Choroid plexus epithelial cell (primary cell): ENCODE data around the gene IGFBP3.

Source experiments
- DNase-seq: peaks from one replicate; pipeline ENCODE4 v3.0.0-alpha.2; 2010; ENCODE audit warnings: low read depth
- H3K4me3 ChIP-seq: 2 replicates; pipeline ENCODE4 v1.5.1; 2011; ENCODE audit warnings: low read depth, mild to moderate bottlenecking, control low read depth, low read length, moderate library complexity
- CTCF ChIP-seq: conservative IDR thresholded peaks from 2 replicates; pipeline ENCODE4 v1.5.1; 2011; ENCODE audit warnings: low read depth, mild to moderate bottlenecking, control low read depth, inconsistent platforms, low read length, moderate library complexity

The IGFBP3 gene

DNA sequence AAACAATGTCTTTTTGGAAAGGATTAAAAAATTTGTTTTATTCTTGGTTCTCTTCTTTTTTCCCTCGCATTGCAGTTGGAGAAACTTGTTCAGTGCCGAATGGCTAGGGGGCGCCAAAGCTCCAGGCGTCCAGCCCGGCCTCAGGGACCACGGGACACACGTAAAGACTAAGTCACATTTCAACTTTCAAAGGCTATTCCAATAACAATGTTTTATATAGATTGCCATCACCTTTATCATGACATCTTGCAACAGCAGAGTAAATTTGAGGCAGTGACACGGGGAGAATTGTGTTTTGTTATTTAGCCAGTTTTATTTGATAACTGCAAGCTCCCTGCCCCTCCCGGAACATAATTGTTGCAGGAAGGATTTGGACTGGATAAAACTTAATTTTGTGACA lies 2.2 kb upstream of the IGFBP3 start:
- peak; percentile 84 for DNase-seq
- peak; percentile 98 for TF ChIP-seq CTCF
- H3K4me3 ChIP-seq: peak overlapping the region; percentile 53

DNA sequence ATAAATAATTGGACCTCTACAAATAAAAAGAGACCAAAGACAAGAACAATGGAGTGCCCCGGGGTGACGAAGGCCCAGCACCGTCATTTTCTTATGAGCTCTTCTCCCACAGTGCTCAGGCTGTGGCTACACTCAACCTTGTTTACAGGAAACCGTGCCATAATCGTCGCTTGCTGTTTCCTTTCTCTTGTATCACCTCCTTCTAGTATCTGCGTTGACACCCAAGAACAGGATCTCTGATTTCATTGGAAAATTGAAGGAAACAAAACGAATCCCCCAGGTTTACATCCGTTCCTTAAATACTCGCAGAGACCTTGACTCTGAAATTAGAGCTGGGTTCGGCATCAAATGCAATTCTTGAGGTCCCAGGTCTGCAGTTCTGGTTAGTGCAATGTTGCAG lies 1.7 kb upstream of the IGFBP3 start:
- H3K4me3 ChIP-seq: peak overlapping the region; percentile 53
- no peak for DNase-seq
- no peak for TF ChIP-seq CTCF

GRCh38 chr7:45921699-45922519 lies 837 bp upstream of the IGFBP3 start:
- peak overlapping the region; percentile 55 for H3K4me3 ChIP-seq
- peak; percentile 99 for TF ChIP-seq CTCF

DNA sequence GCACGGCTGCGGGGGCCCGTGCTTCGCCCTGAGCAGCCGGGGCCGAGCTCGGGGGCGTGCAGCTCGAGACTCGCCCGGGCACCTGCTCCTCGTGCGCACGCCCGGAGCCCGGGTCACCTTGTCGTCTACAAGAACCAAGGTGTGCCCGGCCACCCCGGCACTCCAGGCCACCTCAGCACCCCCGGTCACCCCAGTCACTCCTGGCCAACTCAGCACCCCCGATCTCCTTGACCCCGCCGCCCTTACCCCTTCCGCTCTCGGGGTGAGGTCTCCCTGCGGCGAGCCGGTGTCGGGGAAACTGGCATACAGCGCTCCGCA lies 268 bp upstream of the IGFBP3 start:
- no peak for DNase-seq
- no peak for TF ChIP-seq CTCF
- H3K4me3 ChIP-seq: peak overlapping the region; percentile 55

More at GRCh38 chr7:45921699-45922519, 837 bp upstream of the IGFBP3 start:
- DNase-seq: peak; percentile 83

GRCh38 chr7:45919993-45920459 lies 1.0 kb downstream of the IGFBP3 start:
- DNase-seq: no peak
- no peak for TF ChIP-seq CTCF
- peak overlapping the region; percentile 55 for H3K4me3 ChIP-seq

DNA sequence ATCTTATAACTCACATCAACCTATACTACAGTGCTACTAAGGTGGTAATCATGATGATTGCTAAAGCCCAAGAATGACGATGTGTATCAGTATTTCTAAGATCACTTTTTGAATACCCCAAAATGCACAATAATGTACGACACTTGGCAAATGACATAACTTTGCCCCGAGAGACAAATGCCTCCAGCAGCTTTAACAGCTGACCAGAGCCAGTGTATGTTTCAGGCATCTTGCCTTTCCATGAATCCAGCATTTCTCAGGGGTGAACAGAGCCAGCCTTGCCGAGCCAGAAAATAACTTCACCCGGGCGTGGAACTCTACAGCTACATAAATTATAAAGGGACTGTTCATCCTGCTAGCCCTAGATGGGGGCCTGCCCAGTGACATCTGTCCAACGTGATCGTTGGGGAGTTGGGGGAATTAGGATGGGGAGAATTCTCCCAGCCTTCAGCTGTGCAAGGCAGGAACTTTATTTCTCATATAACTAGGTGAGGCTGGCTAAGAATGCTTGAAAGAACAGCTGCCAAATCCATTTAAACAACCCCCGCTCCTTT lies 1.8 kb downstream of the IGFBP3 start:
- H3K4me3 ChIP-seq: no peak overlapping the region
- no peak for TF ChIP-seq CTCF
- no peak for DNase-seq

GRCh38 chr7:45918556-45918955 lies 2.5 kb downstream of the IGFBP3 start:
- no peak overlapping the region for H3K4me3 ChIP-seq
- no peak for TF ChIP-seq CTCF
- DNase-seq: no peak
